Activated T-helper 2 cell treated with anti-CD3 and anti-CD28 coated beads, Interferon-gamma antibody, Interleukin-2, Interleukin-4, amounts not matched to agents 10 μg/mL and 5 μg/mL and 100 μg/mL, durations not matched to agents 14 hours and 24 hours and 36 hours (primary cell): ENCODE measurements around the gene HAS3. TPM values are rescaled to one million over a fixed set of nuclear protein-coding genes. Genes with fewer than 3 reads are reported as not detected.

Experiments used
- DNase-seq: peaks from one replicate; pipeline ENCODE4 v3.0.0; 2021; ENCODE audit warnings: low spot score
- H3K27ac Mint-ChIP-seq: one replicate; pipeline ENCODE4 v1.8.0; 2021; ENCODE audit warnings: mixed read lengths
- H3K27me3 Mint-ChIP-seq: one replicate; pipeline ENCODE4 v1.8.0; 2021; ENCODE audit warnings: low read depth, mixed read lengths
- H3K36me3 Mint-ChIP-seq: one replicate; pipeline ENCODE4 v1.8.0; 2021; ENCODE audit warnings: low read depth, mixed read lengths
- H3K4me1 Mint-ChIP-seq: one replicate; pipeline ENCODE4 v1.8.0; 2021; ENCODE audit warnings: low read depth, mixed read lengths
- H3K4me3 Mint-ChIP-seq: one replicate; pipeline ENCODE4 v1.8.0; 2021; ENCODE audit warnings: low read depth, mild to moderate bottlenecking, moderate library complexity, mixed read lengths
- H3K9me3 Mint-ChIP-seq: one replicate; pipeline ENCODE4 v1.8.0; 2021; ENCODE audit warnings: mixed read lengths
- intact Hi-C: fragments of 100-400 bp; cut with micrococcal nuclease; formaldehyde crosslinking; loops from one replicate; pipeline ENCODE4 v1.15.1; 2023
- total RNA-seq: library from RNA; stranded (reverse); gene quantifications from 2 replicates; pipeline ENCODE4 v1.2.3, GENCODE V29; 2022

Gene HAS3
- total RNA-seq, 1 donor from 2014 or later, result 1.1 TPM

DNA sequence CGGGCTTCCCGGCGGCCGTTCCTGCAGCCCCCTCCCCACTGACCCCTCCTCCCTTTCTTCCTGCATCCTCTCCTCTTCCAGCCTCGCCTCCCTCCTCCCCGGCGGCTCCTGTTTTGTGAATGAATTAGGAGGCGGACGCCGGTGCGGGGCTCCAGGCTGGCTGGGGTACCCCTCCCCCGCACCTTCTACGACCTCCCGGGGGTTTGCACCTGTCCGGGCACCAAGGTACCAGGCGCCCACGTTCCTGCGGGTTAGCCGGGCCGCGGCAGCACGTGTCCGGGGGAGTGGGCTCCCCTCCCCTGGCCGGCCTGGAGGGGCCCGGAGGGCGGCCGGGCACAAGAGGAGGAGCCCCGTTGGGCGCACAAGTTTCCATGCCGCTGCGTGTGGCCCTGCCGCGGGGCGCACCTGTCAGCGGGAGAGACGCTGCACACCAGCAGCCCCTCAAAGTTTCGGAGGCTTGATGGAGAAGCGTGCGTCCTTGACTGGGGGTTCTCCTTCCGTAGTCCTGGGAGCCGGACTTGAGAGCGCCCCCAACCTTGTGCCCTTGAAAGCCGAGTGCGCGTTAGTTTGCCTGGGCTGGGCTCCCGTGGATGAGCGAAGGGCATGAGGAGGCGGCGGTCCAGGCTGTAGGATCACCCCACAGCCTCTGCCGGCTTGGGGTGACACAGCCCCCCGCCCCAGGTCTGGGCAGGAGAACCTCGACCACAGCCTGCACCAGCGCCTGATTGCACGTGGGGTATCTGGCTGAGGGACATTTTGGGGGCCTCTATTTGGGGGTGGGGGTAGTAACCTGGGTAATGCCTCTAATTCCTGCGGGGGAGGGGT, 1.2 kb downstream of the HAS3 start:
- H3K4me3 Mint-ChIP-seq, result peak overlapping the region; percentile 45
- no peaks in the 10 kb centered on the region for H3K9me3 Mint-ChIP-seq
- H3K4me1 Mint-ChIP-seq, result peaks cover 6% of the 10 kb centered on the region
- intact Hi-C loops, result no loop called here
- peaks cover 38% of the 10 kb centered on the region for H3K27me3 Mint-ChIP-seq
- peaks cover 3% of the 10 kb centered on the region for H3K36me3 Mint-ChIP-seq
- no peak for DNase-seq
- H3K27ac Mint-ChIP-seq, result no peak overlapping the region

DNA sequence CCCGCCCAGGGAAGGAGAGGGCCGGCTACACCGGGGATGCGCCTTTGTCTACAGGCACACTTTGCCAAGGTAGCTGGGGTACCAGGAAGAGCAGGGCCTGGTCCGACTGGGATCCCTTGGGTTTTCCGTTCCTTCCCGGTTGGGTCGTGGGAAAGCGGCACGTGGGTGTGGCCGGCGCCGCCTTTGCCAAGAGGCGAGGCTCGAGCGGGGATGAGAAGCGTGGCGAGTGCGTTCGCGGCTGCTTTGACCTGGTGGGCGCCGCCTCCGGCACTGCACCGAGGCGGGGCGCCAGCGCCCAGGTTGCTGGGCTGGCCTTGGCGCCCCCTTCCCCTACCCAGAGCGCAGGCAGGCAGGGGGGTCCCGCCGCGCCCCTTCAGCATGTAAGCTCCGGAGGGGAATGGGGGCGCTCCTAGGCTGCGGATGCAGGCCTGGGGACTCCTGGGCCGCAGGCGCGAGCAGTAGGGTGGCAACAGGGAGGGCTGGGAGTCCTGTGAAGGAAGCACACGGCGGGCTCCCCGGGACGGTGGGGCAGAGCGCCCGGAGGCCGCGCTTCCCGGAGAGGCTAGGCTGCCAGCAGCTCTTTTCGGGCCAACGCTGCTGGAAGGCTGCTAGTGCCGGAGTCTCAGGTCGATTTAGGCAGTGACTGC, 2.0 kb downstream of the HAS3 start:
- H3K4me1 Mint-ChIP-seq, result peaks cover 6% of the 10 kb centered on the region
- H3K9me3 Mint-ChIP-seq, result no peaks in the 10 kb centered on the region
- H3K27me3 Mint-ChIP-seq, result peaks cover 37% of the 10 kb centered on the region
- intact Hi-C loops, result no loop called here
- peak overlapping the region; percentile 45 for H3K4me3 Mint-ChIP-seq
- DNase-seq, result no peak
- H3K36me3 Mint-ChIP-seq, result peaks cover 3% of the 10 kb centered on the region
- H3K27ac Mint-ChIP-seq, result no peak overlapping the region

DNA sequence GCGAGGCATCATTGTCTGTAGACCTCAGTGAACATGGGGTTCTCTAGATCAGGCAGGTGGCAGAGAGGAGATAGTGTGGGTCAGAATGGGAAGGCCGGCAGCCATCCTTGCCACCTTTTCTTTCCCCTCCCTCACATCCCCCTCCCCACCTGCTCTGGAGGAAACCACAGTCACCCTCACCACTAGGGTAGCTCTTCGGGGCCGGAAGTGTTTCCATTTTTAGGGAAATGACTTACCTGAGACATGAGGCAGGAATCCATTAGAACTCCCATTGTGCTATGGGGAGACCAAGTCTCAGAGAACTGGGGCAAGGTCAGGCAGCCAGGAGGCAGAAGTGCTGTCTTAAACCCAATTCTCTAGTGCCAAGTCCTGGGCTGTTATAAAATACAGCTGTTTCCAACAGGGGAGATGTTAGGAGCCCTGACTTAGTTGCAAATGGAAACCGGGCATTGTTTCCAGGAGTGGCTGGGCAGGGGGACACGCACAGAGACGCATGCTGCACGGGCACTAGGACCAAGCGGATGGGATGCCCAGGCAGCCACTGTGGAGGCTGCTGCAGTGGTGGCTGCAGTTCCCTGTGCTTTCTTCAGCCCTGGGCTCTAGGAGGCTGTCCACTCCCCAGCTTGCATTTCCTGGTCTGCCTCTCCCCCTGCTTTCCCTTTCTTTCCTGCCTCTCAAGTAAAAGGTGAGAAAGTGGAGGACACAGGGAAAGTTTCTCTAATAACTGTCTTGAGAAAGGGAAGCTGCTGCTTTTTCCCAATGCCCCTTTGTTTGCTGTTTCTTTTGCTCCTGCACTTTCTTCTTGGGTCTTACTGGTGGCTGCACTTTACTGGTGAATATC, 2.8 kb downstream of the HAS3 start:
- H3K27me3 Mint-ChIP-seq, result peaks cover 31% of the 10 kb centered on the region
- intact Hi-C loops, result no loop called here
- no peak for DNase-seq
- H3K36me3 Mint-ChIP-seq, result peaks cover 3% of the 10 kb centered on the region
- peaks cover 6% of the 10 kb centered on the region for H3K4me1 Mint-ChIP-seq
- H3K27ac Mint-ChIP-seq, result no peak overlapping the region
- H3K4me3 Mint-ChIP-seq, result no peak overlapping the region
- no peaks in the 10 kb centered on the region for H3K9me3 Mint-ChIP-seq

DNA sequence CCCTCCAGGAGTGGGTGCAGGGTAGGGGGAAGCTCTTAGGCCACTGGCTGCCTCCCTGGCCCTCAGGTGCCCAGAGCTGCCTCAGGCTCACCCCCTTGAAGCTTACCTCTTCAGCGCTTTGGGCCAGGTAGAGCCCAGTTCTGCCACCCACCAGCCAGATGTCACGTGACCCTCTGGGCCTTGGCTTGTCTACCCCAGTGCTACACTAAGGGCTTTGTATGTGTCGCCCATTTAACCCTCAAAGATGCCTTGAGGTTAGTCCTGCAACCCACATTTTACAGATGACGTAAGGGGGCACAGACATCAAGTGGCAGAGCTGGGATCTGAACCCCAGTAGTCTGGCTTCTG, 3.4 kb downstream of the HAS3 start:
- Mint-ChIP-seq H3K27me3 (peaks cover 28% of the 10 kb centered on the region), H3K36me3 (peaks cover 3% of the 10 kb centered on the region), H3K27ac (no peak overlapping the region), H3K4me1 (peaks cover 6% of the 10 kb centered on the region), H3K9me3 (no peaks in the 10 kb centered on the region), H3K4me3 (no peak overlapping the region)
- DNase-seq, result no peak
- intact Hi-C loops, result no loop called here

DNA sequence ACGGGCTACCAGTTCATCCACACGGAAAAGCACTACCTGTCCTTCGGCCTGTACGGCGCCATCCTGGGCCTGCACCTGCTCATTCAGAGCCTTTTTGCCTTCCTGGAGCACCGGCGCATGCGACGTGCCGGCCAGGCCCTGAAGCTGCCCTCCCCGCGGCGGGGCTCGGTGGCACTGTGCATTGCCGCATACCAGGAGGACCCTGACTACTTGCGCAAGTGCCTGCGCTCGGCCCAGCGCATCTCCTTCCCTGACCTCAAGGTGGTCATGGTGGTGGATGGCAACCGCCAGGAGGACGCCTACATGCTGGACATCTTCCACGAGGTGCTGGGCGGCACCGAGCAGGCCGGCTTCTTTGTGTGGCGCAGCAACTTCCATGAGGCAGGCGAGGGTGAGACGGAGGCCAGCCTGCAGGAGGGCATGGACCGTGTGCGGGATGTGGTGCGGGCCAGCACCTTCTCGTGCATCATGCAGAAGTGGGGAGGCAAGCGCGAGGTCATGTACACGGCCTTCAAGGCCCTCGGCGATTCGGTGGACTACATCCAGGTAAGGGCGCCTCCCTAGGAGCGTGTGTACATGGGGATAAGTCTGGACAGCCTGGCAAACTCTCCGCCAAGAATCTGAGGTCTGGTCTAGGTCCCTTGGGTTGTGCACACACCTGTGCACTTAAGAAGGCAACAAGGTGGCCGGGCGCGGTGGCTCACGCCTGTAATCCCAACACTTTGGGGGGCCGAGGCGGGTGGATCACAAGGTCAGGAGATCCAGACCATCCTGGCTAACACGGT, 4.2 kb downstream of the HAS3 start:
- intact Hi-C loops, result no loop called here
- Mint-ChIP-seq H3K4me3 (no peak overlapping the region), H3K27me3 (peaks cover 25% of the 10 kb centered on the region), H3K27ac (no peak overlapping the region), H3K4me1 (peaks cover 6% of the 10 kb centered on the region), H3K36me3 (peaks cover 3% of the 10 kb centered on the region), H3K9me3 (no peaks in the 10 kb centered on the region)
- DNase-seq, result no peak

DNA sequence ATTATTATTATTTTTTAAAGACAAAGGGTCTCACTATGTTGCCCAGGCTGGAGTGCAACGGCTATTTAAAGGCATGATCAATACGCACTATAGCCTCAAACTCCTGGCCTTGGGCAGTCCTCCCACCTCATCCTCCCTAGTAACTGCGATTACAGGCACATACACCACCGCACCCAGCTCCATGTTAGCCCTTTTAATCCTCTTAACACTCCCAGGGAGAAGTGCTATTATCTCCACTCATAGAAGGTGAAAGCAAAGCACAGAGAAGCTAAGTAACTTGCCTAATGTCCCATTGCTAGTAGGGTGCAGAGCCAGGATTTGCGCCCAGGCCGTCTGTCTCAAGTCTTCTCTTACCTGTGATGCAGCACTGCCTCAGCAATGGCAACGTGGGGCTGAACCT, 5.0 kb downstream of the HAS3 start:
- no peak for DNase-seq
- no peak overlapping the region for H3K4me3 Mint-ChIP-seq
- peaks cover 21% of the 10 kb centered on the region for H3K27me3 Mint-ChIP-seq
- peaks cover 3% of the 10 kb centered on the region for H3K4me1 Mint-ChIP-seq
- no peaks in the 10 kb centered on the region for H3K9me3 Mint-ChIP-seq
- intact Hi-C loops, result no loop called here
- peaks cover 3% of the 10 kb centered on the region for H3K36me3 Mint-ChIP-seq
- no peak overlapping the region for H3K27ac Mint-ChIP-seq

DNA sequence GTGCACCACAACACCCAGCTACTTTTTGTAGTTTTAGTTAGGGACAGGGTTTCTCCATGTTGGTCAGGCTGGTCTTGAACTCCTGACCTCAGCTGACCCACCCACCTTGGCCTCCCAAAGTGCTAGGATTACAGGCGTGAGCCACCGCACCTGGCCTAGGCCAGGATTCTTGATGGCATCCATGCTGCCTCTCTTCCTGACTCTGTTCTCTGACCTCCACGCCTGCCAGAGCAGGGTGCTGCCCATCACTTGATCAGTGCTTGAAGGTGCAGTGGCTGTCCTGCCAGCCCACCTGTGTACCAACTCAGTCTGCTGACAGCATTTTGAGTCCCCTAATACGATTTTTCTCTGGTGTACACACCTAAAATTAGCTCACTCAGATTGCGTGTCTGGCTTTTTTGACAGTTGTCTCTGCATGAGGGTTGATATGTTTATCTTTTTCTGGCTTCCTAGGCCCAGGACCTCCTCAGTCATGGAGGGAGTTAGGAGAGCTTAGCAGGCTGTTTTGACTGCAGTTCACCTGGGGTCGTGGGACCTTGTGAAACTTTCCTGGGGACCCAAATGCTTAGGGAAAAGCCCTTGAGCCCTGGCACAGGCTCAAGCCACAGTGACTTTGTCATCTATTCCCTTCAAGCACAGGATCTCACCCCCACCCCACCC, 5.9 kb downstream of the HAS3 start:
- Mint-ChIP-seq H3K27ac (no peak overlapping the region), H3K36me3 (peaks cover 3% of the 10 kb centered on the region), H3K4me3 (no peak overlapping the region)

DNA sequence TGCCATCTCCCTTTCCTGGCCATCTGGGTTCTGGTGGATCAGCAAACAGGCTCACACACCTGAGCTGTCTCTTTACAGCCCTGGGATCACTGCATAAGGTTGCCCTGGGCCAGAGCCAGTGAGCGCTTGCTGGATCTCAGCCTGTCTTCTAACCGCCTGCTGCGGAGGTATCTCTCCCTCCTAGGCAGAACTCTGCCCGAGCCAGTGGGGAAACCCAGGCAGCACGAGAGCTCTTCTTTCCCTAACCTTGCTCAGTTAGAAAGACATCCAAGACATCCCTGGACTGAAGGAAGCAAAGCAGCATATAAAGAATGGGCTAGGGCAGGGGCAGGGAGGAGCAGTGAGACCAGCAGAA, 6.4 kb downstream of the HAS3 start:
- H3K9me3 Mint-ChIP-seq, result no peaks in the 10 kb centered on the region

More for the DNA sequence above, 5.9 kb downstream of the HAS3 start:
- H3K9me3 Mint-ChIP-seq, result no peaks in the 10 kb centered on the region
- peaks cover 17% of the 10 kb centered on the region for H3K27me3 Mint-ChIP-seq
- H3K4me1 Mint-ChIP-seq, result no peaks in the 10 kb centered on the region
- no peak for DNase-seq
- intact Hi-C loops, result no loop called here

DNA sequence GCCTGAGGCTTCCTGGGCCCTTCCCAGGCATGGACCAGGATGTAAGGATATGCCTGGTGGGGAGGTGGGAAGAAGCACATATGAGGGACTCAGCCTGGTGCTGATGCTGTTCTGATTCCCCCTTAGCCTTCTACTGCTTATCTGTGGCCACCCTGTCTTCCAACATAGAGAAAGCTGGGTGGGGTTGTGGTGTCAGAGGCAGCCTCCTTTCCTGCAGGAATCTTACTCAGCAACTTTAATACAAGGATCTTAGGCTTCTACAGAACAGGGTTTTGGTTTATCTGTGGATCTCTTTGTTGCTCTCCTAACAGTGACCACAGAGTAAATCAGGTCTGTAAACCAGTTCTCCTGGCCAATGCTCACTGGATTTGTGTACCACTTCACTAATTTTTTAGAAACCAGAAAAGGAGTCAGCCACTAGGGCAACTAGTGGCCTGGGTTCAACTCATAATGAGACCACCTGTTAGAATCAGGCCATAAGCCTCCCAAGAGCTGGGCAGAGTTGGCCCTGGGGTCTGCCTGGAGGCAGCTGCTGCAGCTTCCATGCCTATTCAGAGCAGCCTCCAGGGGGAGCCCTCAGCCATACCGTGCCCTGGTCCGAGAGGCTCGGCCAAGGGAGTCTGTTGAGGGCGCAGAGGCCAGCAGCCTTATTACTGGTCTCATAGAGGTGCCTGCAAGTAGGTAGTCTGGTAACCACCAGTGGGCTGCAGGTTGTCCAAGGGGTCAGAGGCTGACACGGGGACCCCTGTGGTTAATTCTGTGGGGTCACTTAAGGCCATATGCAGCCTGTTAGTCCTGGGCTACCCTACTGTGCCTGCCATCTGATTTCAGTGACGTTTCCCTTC, 7.1 kb downstream of the HAS3 start:
- Mint-ChIP-seq H3K4me3 (no peak overlapping the region), H3K4me1 (no peaks in the 10 kb centered on the region), H3K9me3 (no peaks in the 10 kb centered on the region), H3K27me3 (peaks cover 10% of the 10 kb centered on the region), H3K27ac (no peak overlapping the region), H3K36me3 (peaks cover 3% of the 10 kb centered on the region)
- intact Hi-C loops, result no loop called here
- DNase-seq, result peak; percentile 32

More for the DNA sequence above, 6.4 kb downstream of the HAS3 start:
- no peak for DNase-seq
- intact Hi-C loops, result no loop called here
- Mint-ChIP-seq H3K4me3 (no peak overlapping the region), H3K36me3 (peaks cover 3% of the 10 kb centered on the region), H3K27ac (no peak overlapping the region), H3K27me3 (peaks cover 15% of the 10 kb centered on the region), H3K4me1 (no peaks in the 10 kb centered on the region)

DNA sequence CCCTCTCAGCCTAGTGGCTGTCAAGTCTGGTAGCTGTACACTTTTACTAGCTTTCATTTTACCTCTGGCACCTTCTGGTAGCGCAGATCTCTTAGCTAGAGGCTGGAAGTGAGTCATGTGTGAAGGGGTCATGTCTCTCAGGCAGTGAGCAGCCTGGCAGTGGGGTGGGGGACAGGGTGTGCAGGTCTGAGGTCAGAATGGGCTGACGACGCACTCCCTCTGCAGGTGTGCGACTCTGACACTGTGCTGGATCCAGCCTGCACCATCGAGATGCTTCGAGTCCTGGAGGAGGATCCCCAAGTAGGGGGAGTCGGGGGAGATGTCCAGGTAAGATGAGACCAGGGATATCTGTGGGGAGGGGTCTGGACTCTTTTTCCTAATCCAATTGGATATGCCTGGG, 7.8 kb downstream of the HAS3 start:
- no peaks in the 10 kb centered on the region for H3K4me1 Mint-ChIP-seq

DNA sequence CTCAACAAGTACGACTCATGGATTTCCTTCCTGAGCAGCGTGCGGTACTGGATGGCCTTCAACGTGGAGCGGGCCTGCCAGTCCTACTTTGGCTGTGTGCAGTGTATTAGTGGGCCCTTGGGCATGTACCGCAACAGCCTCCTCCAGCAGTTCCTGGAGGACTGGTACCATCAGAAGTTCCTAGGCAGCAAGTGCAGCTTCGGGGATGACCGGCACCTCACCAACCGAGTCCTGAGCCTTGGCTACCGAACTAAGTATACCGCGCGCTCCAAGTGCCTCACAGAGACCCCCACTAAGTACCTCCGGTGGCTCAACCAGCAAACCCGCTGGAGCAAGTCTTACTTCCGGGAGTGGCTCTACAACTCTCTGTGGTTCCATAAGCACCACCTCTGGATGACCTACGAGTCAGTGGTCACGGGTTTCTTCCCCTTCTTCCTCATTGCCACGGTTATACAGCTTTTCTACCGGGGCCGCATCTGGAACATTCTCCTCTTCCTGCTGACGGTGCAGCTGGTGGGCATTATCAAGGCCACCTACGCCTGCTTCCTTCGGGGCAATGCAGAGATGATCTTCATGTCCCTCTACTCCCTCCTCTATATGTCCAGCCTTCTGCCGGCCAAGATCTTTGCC, 9.0 kb downstream of the HAS3 start:
- DNase-seq, result no peak
- Mint-ChIP-seq H3K27ac (no peak overlapping the region), H3K4me1 (no peaks in the 10 kb centered on the region), H3K9me3 (no peaks in the 10 kb centered on the region), H3K4me3 (no peak overlapping the region), H3K36me3 (peaks cover 20% of the 10 kb centered on the region), H3K27me3 (no peaks in the 10 kb centered on the region)
- intact Hi-C loops, result no loop called here

More for the DNA sequence above, 7.8 kb downstream of the HAS3 start:
- Mint-ChIP-seq H3K4me3 (no peak overlapping the region), H3K27me3 (peaks cover 4% of the 10 kb centered on the region), H3K9me3 (no peaks in the 10 kb centered on the region), H3K27ac (no peak overlapping the region), H3K36me3 (peaks cover 9% of the 10 kb centered on the region)
- intact Hi-C loops, result no loop called here
- DNase-seq, result no peak
